CD4-positive, alpha-beta T cell (primary cell): ENCODE measurements around the gene CELF4. TPM values are rescaled to one million over a fixed set of nuclear protein-coding genes. Genes with fewer than 3 reads are reported as not detected.

Experiments
- ATAC-seq: fragments of 200-7000 bp; cut with Tn5 transposase; one replicate; pipeline ENCODE4 v1.10.0; 2022; ENCODE audit warnings: mild to moderate bottlenecking; ENCODE audit not compliant: poor library complexity
- CTCF ChIA-PET: fragments of 350-600 bp; sonication (Branson Sonifier 250); formaldehyde crosslinking; loops from one replicate; lab custom pipeline; 2021; ENCODE audit warnings: antibody characterized with exemption, inconsistent platforms; lab: Charles Lee
- POLR2A ChIA-PET: fragments of 350-600 bp; sonication (Branson Sonifier 250); formaldehyde crosslinking; loops from one replicate; lab custom pipeline; 2021; ENCODE audit warnings: antibody characterized with exemption, inconsistent platforms; lab: Charles Lee
- DNase-seq, 14 experiments: peaks; one replicate each; pipeline ENCODE4 v3.0.0-alpha.2; 2013 to 2020; ENCODE audit warnings: mixed read lengths in 2 of 14
- H3K27ac ChIP-seq, 2 donors: one replicate each; pipeline versions ENCODE4 v1.5.1 to v1.7.0; 2013; ENCODE audit warnings: low read length in 2 of 2, low read depth in 1 of 2, mild to moderate bottlenecking in 1 of 2
- H3K27me3 ChIP-seq, 2 experiments: 1 replicate in 1 of 2; 2 replicates in 1 of 2; pipeline versions ENCODE4 v1.6.1 to v1.7.0; 2013; ENCODE audit warnings: low read length in 2 of 2, control low read depth in 1 of 2, mild to moderate bottlenecking in 1 of 2, moderate library complexity in 1 of 2; ENCODE audit not compliant: insufficient read depth in 2 of 2, control insufficient read depth in 1 of 2
- H3K36me3 ChIP-seq: one replicate; pipeline ENCODE4 v1.6.1; 2013; ENCODE audit warnings: low read length, control low read depth; ENCODE audit not compliant: insufficient read depth
- H3K4me1 ChIP-seq: one replicate; pipeline ENCODE4 v1.6.1; 2013; ENCODE audit warnings: low read length, control low read depth; ENCODE audit not compliant: insufficient read depth
- H3K4me3 ChIP-seq: one replicate; pipeline ENCODE4 v1.5.1; 2013; ENCODE audit warnings: mild to moderate bottlenecking, low read length, moderate library complexity
- H3K9me3 ChIP-seq, 2 experiments: 1 replicate in 1 of 2; 2 replicates in 1 of 2; pipeline versions ENCODE4 v1.6.1 to v1.7.0; 2013; ENCODE audit warnings: low read length in 2 of 2, mild to moderate bottlenecking in 2 of 2, control low read depth in 1 of 2, moderate library complexity in 1 of 2; ENCODE audit not compliant: control insufficient read depth in 1 of 2, insufficient read depth in 1 of 2
- H3K27ac Mint-ChIP-seq: one replicate; pipeline ENCODE4 v1.8.0; 2020; ENCODE audit warnings: mixed read lengths
- H3K27me3 Mint-ChIP-seq: one replicate; pipeline ENCODE4 v1.8.0; 2021; ENCODE audit warnings: mixed read lengths
- H3K36me3 Mint-ChIP-seq: one replicate; pipeline ENCODE4 v1.8.0; 2021; ENCODE audit warnings: low read depth, mixed read lengths
- H3K4me1 Mint-ChIP-seq: one replicate; pipeline ENCODE4 v1.8.0; 2021; ENCODE audit warnings: low read depth, mixed read lengths
- H3K4me3 Mint-ChIP-seq: one replicate; pipeline ENCODE4 v1.8.0; 2020; ENCODE audit warnings: mild to moderate bottlenecking, mixed read lengths
- H3K9me3 Mint-ChIP-seq: one replicate; pipeline ENCODE4 v1.8.0; 2020; ENCODE audit warnings: mixed read lengths
- intact Hi-C, 2 experiments: fragments of 100-400 bp; cut with DNase I in 1 of 2; cut with micrococcal nuclease in 1 of 2; formaldehyde crosslinking; loops; one replicate each; pipeline versions ENCODE4 v1.15.1 to v1.9.0; 2023 to 2025; cut with DNase I, micrococcal nuclease
- total RNA-seq, 174 experiments: library from RNA in 2 of 174; stranded (reverse) in 2 of 174; gene quantifications; one replicate each; pipeline ENCODE4 v1.2.3 and lab custom pipeline; 2021 to 2026
- TF ChIP-seq, protein P1 (sequence below): fragments of 200-600 bp; IDR thresholded peaks from one replicate; pipeline ENCODE4 v1.8.0; 2022; ENCODE audit warnings: antibody characterized with exemption, mild to moderate bottlenecking

CELF4 gene
- total RNA-seq, 2 experiments from 2014 or later = not detected

DNA sequence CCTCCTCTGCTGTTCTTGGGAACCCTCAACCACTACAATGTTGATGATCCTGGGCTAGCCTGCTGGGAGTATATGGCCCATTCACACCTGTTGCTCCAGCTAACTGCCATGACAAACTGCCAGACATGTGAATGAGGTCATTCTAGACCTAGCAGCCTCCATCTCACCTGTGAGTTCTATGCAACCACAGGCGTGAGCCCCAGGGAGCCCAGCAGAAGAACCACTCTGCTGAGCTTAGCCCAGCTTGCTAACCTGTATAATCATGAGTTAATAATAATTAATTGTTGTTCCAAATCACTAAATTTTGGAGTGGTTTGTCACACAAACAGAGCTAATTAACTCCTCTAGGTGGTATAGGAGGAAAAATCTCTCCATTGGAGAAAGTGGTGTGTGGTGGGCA, 24.7 kb upstream of the CELF4 start:
- ATAC-seq (no peak), DNase-seq (no peak)
- Histone ChIP-seq H3K27me3 (no peaks in the 10 kb centered on the region), H3K36me3 (no peaks in the 10 kb centered on the region), H3K27ac (no peak overlapping the region), H3K4me3 (no peak overlapping the region), H3K4me1 (no peaks in the 10 kb centered on the region), H3K9me3 (peaks cover 0 to 11% of the 10 kb centered on the region in 2 experiments)
- Mint-ChIP-seq H3K36me3 (no peaks in the 10 kb centered on the region), H3K4me1 (no peaks in the 10 kb centered on the region), H3K4me3 (no peak overlapping the region), H3K27ac (no peak overlapping the region), H3K27me3 (peaks cover 5% of the 10 kb centered on the region), H3K9me3 (peaks cover 3% of the 10 kb centered on the region)
- intact Hi-C loops = no loop called here
- ChIA-PET POLR2A (no interaction called here), CTCF (no interaction called here)
- TF ChIP-seq, protein P1, sequence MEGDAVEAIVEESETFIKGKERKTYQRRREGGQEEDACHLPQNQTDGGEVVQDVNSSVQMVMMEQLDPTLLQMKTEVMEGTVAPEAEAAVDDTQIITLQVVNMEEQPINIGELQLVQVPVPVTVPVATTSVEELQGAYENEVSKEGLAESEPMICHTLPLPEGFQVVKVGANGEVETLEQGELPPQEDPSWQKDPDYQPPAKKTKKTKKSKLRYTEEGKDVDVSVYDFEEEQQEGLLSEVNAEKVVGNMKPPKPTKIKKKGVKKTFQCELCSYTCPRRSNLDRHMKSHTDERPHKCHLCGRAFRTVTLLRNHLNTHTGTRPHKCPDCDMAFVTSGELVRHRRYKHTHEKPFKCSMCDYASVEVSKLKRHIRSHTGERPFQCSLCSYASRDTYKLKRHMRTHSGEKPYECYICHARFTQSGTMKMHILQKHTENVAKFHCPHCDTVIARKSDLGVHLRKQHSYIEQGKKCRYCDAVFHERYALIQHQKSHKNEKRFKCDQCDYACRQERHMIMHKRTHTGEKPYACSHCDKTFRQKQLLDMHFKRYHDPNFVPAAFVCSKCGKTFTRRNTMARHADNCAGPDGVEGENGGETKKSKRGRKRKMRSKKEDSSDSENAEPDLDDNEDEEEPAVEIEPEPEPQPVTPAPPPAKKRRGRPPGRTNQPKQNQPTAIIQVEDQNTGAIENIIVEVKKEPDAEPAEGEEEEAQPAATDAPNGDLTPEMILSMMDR = no peak

DNA sequence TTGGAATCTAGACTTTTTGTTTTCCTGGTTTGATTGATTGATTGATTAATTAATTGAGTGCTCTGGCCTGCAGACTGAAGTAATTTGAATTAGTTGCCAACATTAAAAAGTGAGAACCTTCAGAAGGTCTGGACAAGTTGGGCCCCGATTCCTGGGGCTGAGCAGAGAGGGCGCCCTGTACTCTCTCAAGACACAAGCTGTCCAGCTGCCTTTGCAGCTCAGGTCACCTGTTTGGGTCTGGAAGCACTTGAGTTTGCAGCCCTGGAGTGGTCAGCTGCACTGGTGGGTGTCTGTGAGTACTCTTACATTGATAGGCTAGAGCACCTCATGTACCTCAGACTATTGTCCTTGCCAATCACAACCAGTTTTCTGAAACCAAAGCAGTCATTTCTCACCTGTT, 22.7 kb upstream of the CELF4 start:
- Mint-ChIP-seq H3K27me3 (peaks cover 13% of the 10 kb centered on the region), H3K9me3 (peaks cover 3% of the 10 kb centered on the region), H3K27ac (no peak overlapping the region), H3K36me3 (no peaks in the 10 kb centered on the region), H3K4me1 (no peaks in the 10 kb centered on the region), H3K4me3 (no peak overlapping the region)
- Histone ChIP-seq H3K27me3 (no peaks in the 10 kb centered on the region), H3K36me3 (no peaks in the 10 kb centered on the region), H3K4me1 (no peaks in the 10 kb centered on the region), H3K27ac (no peak overlapping the region), H3K4me3 (no peak overlapping the region), H3K9me3 (peaks cover 0 to 11% of the 10 kb centered on the region in 2 experiments)
- intact Hi-C loops = no loop called here
- POLR2A ChIA-PET = no interaction called here
- CTCF ChIA-PET = no interaction called here
- no peak for ATAC-seq
- TF ChIP-seq, protein P1 = no peak
- DNase-seq = no peak

DNA sequence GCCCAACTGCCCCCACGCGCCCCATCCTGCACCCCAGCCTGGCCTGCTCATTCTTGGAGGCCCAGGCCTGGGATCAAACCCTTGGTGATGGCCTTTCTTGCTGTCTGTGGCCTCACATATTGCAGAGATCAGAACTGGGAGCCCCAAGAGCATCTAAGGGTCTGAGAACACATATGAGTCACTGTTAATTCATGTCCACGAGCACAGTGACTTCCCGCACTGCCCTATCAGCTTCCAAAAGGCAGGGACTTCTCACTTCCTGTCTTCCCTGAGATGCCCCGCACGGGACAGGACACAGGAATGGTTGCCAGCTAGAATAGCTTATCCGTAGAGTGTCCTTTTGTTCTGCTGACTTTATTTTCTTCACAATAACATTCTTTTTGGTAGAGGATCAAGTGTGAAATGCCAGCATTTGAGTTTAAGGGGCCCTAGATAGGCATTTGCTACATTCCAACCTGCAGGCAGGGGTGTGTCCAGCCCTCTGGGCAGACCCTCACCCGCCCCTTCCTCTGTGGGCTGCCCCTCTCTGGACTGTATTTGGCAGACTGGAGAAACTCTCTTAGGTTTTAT, 21.1 kb upstream of the CELF4 start:
- no peak overlapping the region for H3K27ac ChIP-seq
- no peaks in the 10 kb centered on the region for H3K9me3 Mint-ChIP-seq
- H3K4me1 ChIP-seq = no peaks in the 10 kb centered on the region
- POLR2A ChIA-PET = no interaction called here
- CTCF ChIA-PET = no interaction called here
- peaks cover 11% of the 10 kb centered on the region for H3K27me3 Mint-ChIP-seq
- no peaks in the 10 kb centered on the region for H3K36me3 ChIP-seq
- ATAC-seq (no peak), DNase-seq (no peak)
- no peak overlapping the region for H3K27ac Mint-ChIP-seq
- H3K9me3 ChIP-seq = peaks cover 0 to 11% of the 10 kb centered on the region in 2 experiments
- intact Hi-C loops = no loop called here
- H3K4me1 Mint-ChIP-seq = no peaks in the 10 kb centered on the region
- no peak overlapping the region for H3K4me3 ChIP-seq
- H3K4me3 Mint-ChIP-seq = no peak overlapping the region
- TF ChIP-seq, protein P1 = no peak
- no peaks in the 10 kb centered on the region for H3K36me3 Mint-ChIP-seq
- H3K27me3 ChIP-seq = no peaks in the 10 kb centered on the region
